ENCODE data around the gene CTNNBL1. TPM values are rescaled to one million over a fixed set of nuclear protein-coding genes. Genes with fewer than 3 reads are reported as not detected.
A peak's percentile ranks its signal among the peaks of the same experiment; 100 is the strongest.

CTNNBL1 gene
- total RNA-seq = 10 to 100 TPM; 40.4 to 54.3 (median 44.7) TPM

- TF ChIP-seq EP300 (IDR thresholded peaks at IDR 0.05) = no peak
- TF ChIP-seq POLR2AphosphoS5 (IDR thresholded peaks at IDR 0.05) = peak; percentile 90 to 94
- TF ChIP-seq CTCF (IDR thresholded peaks at IDR 0.05) = peak in 2 of 3 experiments; percentile 10 to 27
- TF ChIP-seq POLR2A (IDR thresholded peaks at IDR 0.05; ENCODE audit: low read depth) = peak; percentile 42
- WGBS = under 1% methylated on average over 54 of the region's 54 CpGs
- Histone ChIP-seq H3K27ac (replicated peaks in 1 of 4) (peak within 1 kb of the TSS; percentile 69 to 79 (median 74)), H3K4me1 (peaks cover 19 to 34% (median 29%) of the 10 kb centered on the region in 4 donors), H3K4me3 (peak within 1 kb of the TSS; percentile 77 to 93 (median 85)), H3K36me3 (peaks cover 0 to 4% (median 2%) of the 10 kb centered on the region in 4 donors), H3K27me3 (no peaks in the 10 kb centered on the region), H3K9me3 (no peaks in the 10 kb centered on the region)
- peak; percentile 97 for DNase-seq (ENCODE audit: extremely low spot score)
- intact Hi-C loops (cut with DNase I) = no loop called here
Measured at GRCh38 chr20:37693635-37694626, at the start of gene CTNNBL1. Gene CTNNBL1, plus strand, starts transcription at chr20:37694030. Its CDS starts 93 bp downstream, at chr20:37694123.

GRCh38 chr20:37644605-37645004 lies 49.2 kb upstream of the CTNNBL1 start:
- no peak for DNase-seq (ENCODE audit: extremely low spot score)
- H3K4me1 ChIP-seq = no peaks in the 10 kb centered on the region
- intact Hi-C loops (cut with DNase I) = no loop called here
- H3K4me3 ChIP-seq = no peak overlapping the region
- TF ChIP-seq EP300 (IDR thresholded peaks at IDR 0.05) (no peak), POLR2AphosphoS5 (IDR thresholded peaks at IDR 0.05) (no peak), CTCF (IDR thresholded peaks at IDR 0.05) (no peak), POLR2A (IDR thresholded peaks at IDR 0.05; ENCODE audit: low read depth) (no peak)
- no peaks in the 10 kb centered on the region for H3K36me3 ChIP-seq
- H3K9me3 ChIP-seq = no peaks in the 10 kb centered on the region
- 87% methylated on average over 1 of the region's 1 CpG for WGBS
- H3K27me3 ChIP-seq = peaks cover 0 to 55% (median 5%) of the 10 kb centered on the region in 4 donors
- no peak overlapping the region for H3K27ac ChIP-seq (replicated peaks in 1 of 4)

- H3K27me3 ChIP-seq = peaks cover 0 to 46% (median 0%) of the 10 kb centered on the region in 4 donors
- H3K9me3 ChIP-seq = no peaks in the 10 kb centered on the region
- 77% methylated on average over 2 of the region's 3 CpGs for WGBS
- TF ChIP-seq EP300 (IDR thresholded peaks at IDR 0.05) = no peak
- no peak for TF ChIP-seq POLR2AphosphoS5 (IDR thresholded peaks at IDR 0.05)
- no peak for TF ChIP-seq CTCF (IDR thresholded peaks at IDR 0.05)
- TF ChIP-seq POLR2A (IDR thresholded peaks at IDR 0.05; ENCODE audit: low read depth) = no peak
- no peaks in the 10 kb centered on the region for H3K36me3 ChIP-seq
- no peak for DNase-seq (ENCODE audit: extremely low spot score)
- intact Hi-C loops (cut with DNase I) = no loop called here
- no peak overlapping the region for H3K4me3 ChIP-seq
- H3K27ac ChIP-seq (replicated peaks in 1 of 4) = no peak overlapping the region
- H3K4me1 ChIP-seq = no peaks in the 10 kb centered on the region
Measured at GRCh38 chr20:37647946-37648345, 45.9 kb upstream of the CTNNBL1 start.

GRCh38 chr20:37649017-37649416 lies 44.8 kb upstream of the CTNNBL1 start:
- no peak for TF ChIP-seq CTCF (IDR thresholded peaks at IDR 0.05)
- no peak for TF ChIP-seq EP300 (IDR thresholded peaks at IDR 0.05)
- no peak for TF ChIP-seq POLR2A (IDR thresholded peaks at IDR 0.05; ENCODE audit: low read depth)
- no peak for TF ChIP-seq POLR2AphosphoS5 (IDR thresholded peaks at IDR 0.05)
- H3K27ac ChIP-seq (replicated peaks in 1 of 4) = no peak overlapping the region
- no peaks in the 10 kb centered on the region for H3K9me3 ChIP-seq
- no peak for DNase-seq (ENCODE audit: extremely low spot score)
- no peaks in the 10 kb centered on the region for H3K36me3 ChIP-seq
- intact Hi-C loops (cut with DNase I) = no loop called here
- H3K4me1 ChIP-seq = no peaks in the 10 kb centered on the region
- 61% methylated on average over 2 of the region's 2 CpGs for WGBS
- no peak overlapping the region for H3K4me3 ChIP-seq
- peaks cover 0 to 36% (median 0%) of the 10 kb centered on the region in 4 donors for H3K27me3 ChIP-seq

All from esophagus muscularis mucosa (tissue), 4 donors.